GM20000 (cell line): ENCODE data around the gene ECM1.

Experiments used
- DNase-seq: peaks from one replicate; pipeline ENCODE4 v3.0.0; 2012; ENCODE audit warnings: low spot score
- CTCF ChIP-seq: IDR thresholded peaks from 2 replicates; pipeline ENCODE4 v1.5.1; 2012; ENCODE audit warnings: mild to moderate bottlenecking, control low read depth; ENCODE audit errors: extremely low read depth, missing control alignments

ECM1 gene

GRCh38 chr1:150516616-150517015 is 8.7 kb downstream of the ECM1 start:
- DNase-seq: peak; percentile 37
- TF ChIP-seq CTCF: no peak

GRCh38 chr1:150521196-150521968 is 13.5 kb downstream of the ECM1 start:
- no peak for TF ChIP-seq CTCF
- no peak for DNase-seq

GRCh38 chr1:150525348-150525747 is 17.4 kb downstream of the ECM1 start:
- no peak for DNase-seq
- no peak for TF ChIP-seq CTCF

GRCh38 chr1:150528196-150528595 is 20.3 kb downstream of the ECM1 start:
- no peak for DNase-seq
- TF ChIP-seq CTCF: no peak

GRCh38 chr1:150529017-150529416 is 21.1 kb downstream of the ECM1 start:
- DNase-seq: no peak
- no peak for TF ChIP-seq CTCF

- no peak for DNase-seq
- TF ChIP-seq CTCF: no peak
Observed at GRCh38 chr1:150530491-150531159, 22.7 kb downstream of the ECM1 start.

- DNase-seq: no peak
- TF ChIP-seq CTCF: no peak
Observed at GRCh38 chr1:150532860-150533259, 25.0 kb downstream of the ECM1 start.
